IPS DF 4.7 (cell line): ENCODE results near the gene FHAD1.

Experiments
- DNase-seq: peaks from one replicate; pipeline ENCODE4 v3.0.0-alpha.2; 2013; ENCODE audit warnings: low spot score; ENCODE audit errors: extremely low read depth

Gene FHAD1

GRCh38 chr1:15393475-15394257 lies 146.6 kb downstream of the FHAD1 start:
- no peak for DNase-seq

- DNase-seq = no peak
Measured at GRCh38 chr1:15394258-15394690, 147.3 kb downstream of the FHAD1 start.

GRCh38 chr1:15397236-15397635 lies 150.2 kb downstream of the FHAD1 start:
- no peak for DNase-seq

- no peak for DNase-seq
Measured at GRCh38 chr1:15399710-15400109, 152.7 kb downstream of the FHAD1 start.

- DNase-seq = no peak
Measured at GRCh38 chr1:15400627-15401026, 153.6 kb downstream of the FHAD1 start.

- no peak for DNase-seq
Measured at GRCh38 chr1:15401391-15402055, 154.5 kb downstream of the FHAD1 start.

- no peak for DNase-seq
Measured at GRCh38 chr1:15402809-15403450, 155.9 kb downstream of the FHAD1 start.

GRCh38 chr1:15403962-15404580 lies 157.0 kb downstream of the FHAD1 start:
- DNase-seq = no peak

GRCh38 chr1:15405106-15405850 lies 158.3 kb downstream of the FHAD1 start:
- DNase-seq = no peak

GRCh38 chr1:15406614-15407559 lies 159.9 kb downstream of the FHAD1 start:
- no peak for DNase-seq

GRCh38 chr1:15407580-15407979 lies 160.6 kb downstream of the FHAD1 start:
- DNase-seq = no peak

GRCh38 chr1:15408890-15409387 lies 161.9 kb downstream of the FHAD1 start:
- DNase-seq = no peak

- no peak for DNase-seq
Measured at GRCh38 chr1:15409388-15410222, 162.6 kb downstream of the FHAD1 start, which contains the start of gene EFHD2. EFHD2 (plus strand) TSS chr1:15409888; CDS start chr1:15409972, 84 bp downstream.

- no peak for DNase-seq
Measured at GRCh38 chr1:15410223-15410883, 163.3 kb downstream of the FHAD1 start.

GRCh38 chr1:15410884-15411245 lies 163.8 kb downstream of the FHAD1 start:
- DNase-seq = no peak

GRCh38 chr1:15411593-15412137 lies 164.6 kb downstream of the FHAD1 start:
- no peak for DNase-seq

GRCh38 chr1:15412175-15412800 lies 165.3 kb downstream of the FHAD1 start:
- DNase-seq = no peak

- DNase-seq = no peak
Measured at GRCh38 chr1:15412843-15413242, 165.8 kb downstream of the FHAD1 start.
